Neural progenitor cell (in vitro differentiated cells): Measurements from ENCODE around the gene ADGRD2.

Source experiments
- EZH2 ChIP-seq: fragments of 200-600 bp; sonication (generic); IDR thresholded peaks from 2 replicates; pipeline ENCODE4 v1.6.1; 2017; ENCODE audit warnings: antibody characterized with exemption, mild to moderate bottlenecking, moderate library complexity
- EZH2phosphoT487 ChIP-seq: fragments of 200-600 bp; sonication (generic); IDR thresholded peaks from 2 replicates; pipeline ENCODE4 v1.6.1; 2017; ENCODE audit warnings: antibody characterized with exemption
- TF ChIP-seq, protein P1 (sequence below): fragments of 200-600 bp; sonication (generic); IDR thresholded peaks from 2 replicates; pipeline ENCODE4 v1.5.1; 2017; ENCODE audit warnings: antibody characterized with exemption, mild to moderate bottlenecking

DNA sequence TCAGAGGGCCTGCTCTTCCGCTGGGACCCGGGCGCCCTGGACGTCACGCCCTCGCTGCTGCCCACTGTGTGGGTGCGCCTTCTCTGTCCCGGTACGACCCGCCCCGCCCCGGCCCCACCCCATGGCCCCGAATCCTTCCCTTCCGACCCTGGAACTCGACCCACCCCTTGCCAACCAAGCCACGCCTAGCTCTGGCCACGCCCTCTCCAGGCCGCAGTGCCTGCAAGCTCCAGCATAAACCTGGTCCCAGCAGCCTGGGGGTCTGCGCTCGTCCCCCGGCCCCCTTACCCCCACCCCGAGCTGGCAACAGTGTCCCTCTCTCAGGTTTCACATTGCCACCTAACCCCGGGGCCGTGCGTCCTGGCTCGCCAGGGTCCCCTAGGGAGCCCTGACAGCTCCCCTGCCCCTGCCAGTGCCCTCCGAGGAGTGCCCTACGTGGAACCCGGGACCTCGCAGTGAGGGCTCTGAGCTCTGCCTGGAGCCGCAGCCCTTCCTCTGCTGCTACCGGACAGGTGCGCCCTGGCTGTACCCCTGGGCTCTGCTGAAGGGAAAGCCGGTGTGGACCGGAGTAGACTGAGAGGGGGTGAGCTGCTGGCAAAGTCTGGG, 3.4 kb downstream of the ADGRD2 start:
- TF ChIP-seq, protein P1, sequence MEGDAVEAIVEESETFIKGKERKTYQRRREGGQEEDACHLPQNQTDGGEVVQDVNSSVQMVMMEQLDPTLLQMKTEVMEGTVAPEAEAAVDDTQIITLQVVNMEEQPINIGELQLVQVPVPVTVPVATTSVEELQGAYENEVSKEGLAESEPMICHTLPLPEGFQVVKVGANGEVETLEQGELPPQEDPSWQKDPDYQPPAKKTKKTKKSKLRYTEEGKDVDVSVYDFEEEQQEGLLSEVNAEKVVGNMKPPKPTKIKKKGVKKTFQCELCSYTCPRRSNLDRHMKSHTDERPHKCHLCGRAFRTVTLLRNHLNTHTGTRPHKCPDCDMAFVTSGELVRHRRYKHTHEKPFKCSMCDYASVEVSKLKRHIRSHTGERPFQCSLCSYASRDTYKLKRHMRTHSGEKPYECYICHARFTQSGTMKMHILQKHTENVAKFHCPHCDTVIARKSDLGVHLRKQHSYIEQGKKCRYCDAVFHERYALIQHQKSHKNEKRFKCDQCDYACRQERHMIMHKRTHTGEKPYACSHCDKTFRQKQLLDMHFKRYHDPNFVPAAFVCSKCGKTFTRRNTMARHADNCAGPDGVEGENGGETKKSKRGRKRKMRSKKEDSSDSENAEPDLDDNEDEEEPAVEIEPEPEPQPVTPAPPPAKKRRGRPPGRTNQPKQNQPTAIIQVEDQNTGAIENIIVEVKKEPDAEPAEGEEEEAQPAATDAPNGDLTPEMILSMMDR = no peak
- TF ChIP-seq EZH2phosphoT487 (no peak), EZH2 (no peak)
